NB4 (cell line): ENCODE measurements around the gene PLA2G2D.

ENCODE experiments used
- MYC ChIP-seq: IDR thresholded peaks from 2 replicates; pipeline ENCODE4 v1.6.1; 2011; ENCODE audit warnings: low read depth, low read length
- POLR2A ChIP-seq: IDR thresholded peaks from 2 replicates; pipeline ENCODE4 v1.6.1; 2011; ENCODE audit warnings: mild to moderate bottlenecking; ENCODE audit not compliant: insufficient read length; ENCODE audit errors: extremely low read depth
- TF ChIP-seq, protein P1 (sequence below): IDR thresholded peaks from one replicate; pipeline ENCODE4 v1.5.1; 2012; ENCODE audit warnings: low read depth, low read length

DNA sequence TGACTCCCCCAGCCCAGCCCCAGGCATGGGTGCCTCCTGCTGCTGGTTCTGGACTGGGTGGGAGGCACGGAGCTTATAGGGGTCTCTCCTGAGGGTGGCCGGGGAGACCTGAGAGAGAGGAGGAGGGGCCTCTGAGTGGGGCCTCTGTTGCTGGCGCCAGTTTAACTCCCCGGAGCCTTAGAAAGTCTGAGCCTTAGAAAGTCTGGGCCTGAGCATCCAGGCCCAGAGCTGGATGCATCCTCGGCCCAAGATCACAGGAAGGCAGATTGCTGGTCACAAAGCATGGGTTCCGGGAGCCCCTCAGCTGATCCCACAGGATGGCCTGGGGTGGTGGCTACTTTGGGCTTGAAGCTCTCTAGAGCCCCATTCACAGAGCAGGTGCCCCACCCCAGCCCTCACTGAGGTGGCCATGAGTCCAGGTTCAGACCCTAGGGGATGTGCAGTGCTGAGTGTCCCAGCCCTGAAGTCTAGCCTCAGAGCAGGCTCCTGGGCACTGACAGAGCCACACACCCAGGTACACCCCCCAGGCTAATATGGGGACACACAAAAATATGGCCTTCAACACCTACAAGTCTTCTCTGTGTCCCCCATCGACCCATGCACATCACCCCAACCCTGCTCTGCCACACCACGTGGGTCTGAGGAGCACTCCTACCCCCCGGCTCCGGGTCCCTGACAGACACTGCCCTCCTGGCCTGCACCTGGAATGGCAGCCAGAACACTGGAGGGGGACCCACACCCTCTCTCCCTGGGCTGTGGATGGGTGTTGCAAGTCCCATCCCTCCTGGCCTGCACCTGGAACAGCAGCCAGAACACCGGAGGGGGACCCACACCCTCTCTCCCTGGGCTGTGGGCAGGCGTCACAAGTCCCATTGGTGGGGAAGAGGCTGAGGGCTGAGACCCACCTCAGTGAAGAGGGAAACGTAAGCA lies 29.5 kb upstream of the PLA2G2D start:
- TF ChIP-seq, protein P1, sequence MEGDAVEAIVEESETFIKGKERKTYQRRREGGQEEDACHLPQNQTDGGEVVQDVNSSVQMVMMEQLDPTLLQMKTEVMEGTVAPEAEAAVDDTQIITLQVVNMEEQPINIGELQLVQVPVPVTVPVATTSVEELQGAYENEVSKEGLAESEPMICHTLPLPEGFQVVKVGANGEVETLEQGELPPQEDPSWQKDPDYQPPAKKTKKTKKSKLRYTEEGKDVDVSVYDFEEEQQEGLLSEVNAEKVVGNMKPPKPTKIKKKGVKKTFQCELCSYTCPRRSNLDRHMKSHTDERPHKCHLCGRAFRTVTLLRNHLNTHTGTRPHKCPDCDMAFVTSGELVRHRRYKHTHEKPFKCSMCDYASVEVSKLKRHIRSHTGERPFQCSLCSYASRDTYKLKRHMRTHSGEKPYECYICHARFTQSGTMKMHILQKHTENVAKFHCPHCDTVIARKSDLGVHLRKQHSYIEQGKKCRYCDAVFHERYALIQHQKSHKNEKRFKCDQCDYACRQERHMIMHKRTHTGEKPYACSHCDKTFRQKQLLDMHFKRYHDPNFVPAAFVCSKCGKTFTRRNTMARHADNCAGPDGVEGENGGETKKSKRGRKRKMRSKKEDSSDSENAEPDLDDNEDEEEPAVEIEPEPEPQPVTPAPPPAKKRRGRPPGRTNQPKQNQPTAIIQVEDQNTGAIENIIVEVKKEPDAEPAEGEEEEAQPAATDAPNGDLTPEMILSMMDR, result no peak
- TF ChIP-seq POLR2A (no peak), MYC (no peak)
